Testis (tissue), 2 donors: ENCODE results near the gene CAMK2D.

Experiments
- POLR2A ChIP-seq: fragments of 450-650 bp; IDR thresholded peaks from one replicate; pipeline ENCODE4 v1.6.1; 2017; ENCODE audit warnings: antibody characterized with exemption, mild to moderate bottlenecking, moderate library complexity
- TF ChIP-seq, protein P1 (sequence below), 3 experiments: fragments of 450-650 bp in 2 of 3; fragments of 200-600 bp in 1 of 3; sonication (generic) in 1 of 3; IDR thresholded peaks; one replicate each; pipeline ENCODE4 v1.5.1; 2016 to 2019; ENCODE audit warnings: antibody characterized with exemption in 3 of 3, mild to moderate bottlenecking in 2 of 3, moderate library complexity in 1 of 3

DNA sequence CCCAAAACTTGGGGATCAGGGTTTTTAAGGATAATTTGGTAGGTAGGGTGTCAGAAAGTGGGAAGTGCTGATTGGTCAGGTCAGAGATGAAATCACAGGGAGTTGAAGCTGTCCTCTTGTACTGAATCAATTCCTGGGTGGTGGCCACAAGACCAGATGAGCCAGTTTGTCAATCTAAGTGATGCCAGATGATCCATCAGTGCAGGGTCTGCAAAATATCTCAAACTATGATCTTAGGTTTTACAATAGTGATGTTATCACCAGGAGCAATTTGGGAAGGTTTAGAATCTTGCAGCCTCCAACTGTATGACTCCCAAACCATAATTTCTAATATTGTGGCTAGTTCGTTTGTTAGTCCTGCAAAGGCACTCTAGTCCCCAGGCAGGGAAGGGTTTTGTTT is 43.3 kb downstream of the CAMK2D start:
- TF ChIP-seq, protein P1, sequence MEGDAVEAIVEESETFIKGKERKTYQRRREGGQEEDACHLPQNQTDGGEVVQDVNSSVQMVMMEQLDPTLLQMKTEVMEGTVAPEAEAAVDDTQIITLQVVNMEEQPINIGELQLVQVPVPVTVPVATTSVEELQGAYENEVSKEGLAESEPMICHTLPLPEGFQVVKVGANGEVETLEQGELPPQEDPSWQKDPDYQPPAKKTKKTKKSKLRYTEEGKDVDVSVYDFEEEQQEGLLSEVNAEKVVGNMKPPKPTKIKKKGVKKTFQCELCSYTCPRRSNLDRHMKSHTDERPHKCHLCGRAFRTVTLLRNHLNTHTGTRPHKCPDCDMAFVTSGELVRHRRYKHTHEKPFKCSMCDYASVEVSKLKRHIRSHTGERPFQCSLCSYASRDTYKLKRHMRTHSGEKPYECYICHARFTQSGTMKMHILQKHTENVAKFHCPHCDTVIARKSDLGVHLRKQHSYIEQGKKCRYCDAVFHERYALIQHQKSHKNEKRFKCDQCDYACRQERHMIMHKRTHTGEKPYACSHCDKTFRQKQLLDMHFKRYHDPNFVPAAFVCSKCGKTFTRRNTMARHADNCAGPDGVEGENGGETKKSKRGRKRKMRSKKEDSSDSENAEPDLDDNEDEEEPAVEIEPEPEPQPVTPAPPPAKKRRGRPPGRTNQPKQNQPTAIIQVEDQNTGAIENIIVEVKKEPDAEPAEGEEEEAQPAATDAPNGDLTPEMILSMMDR (IDR thresholded peaks at IDR 0.05) = no peak
- TF ChIP-seq POLR2A = no peak
